Measurements from ENCODE around the gene CMBL. TPM values are rescaled to one million over a fixed set of nuclear protein-coding genes. Genes with fewer than 3 reads are reported as not detected.

CMBL gene
- total RNA-seq (2022) (12.9 and 17.0 TPM in 2 replicates), Bru-seq, nascent RNA (percentile 42 among the genes with signal in this experiment), BruChase-seq, experiment 1, labeled RNA remaining after a 6-hour chase (percentile 51 among the genes with signal in this experiment), BruChase-seq, experiment 2, labeled RNA remaining after a 2-hour chase (percentile 40 among the genes with signal in this experiment)
- long read RNA-seq, transcript CMBL-201 (6 exons, 2,335 nt): major isoform, 24 of 33 reads
- long read RNA-seq, partial matches to known transcripts: 2 of 33 reads
- long read RNA-seq, other reads (novel, unspliced or antisense): 5 of 33 reads

GRCh38 chr5:10307206-10308148 lies at the start of gene CMBL:
TSS of gene CMBL (minus strand) at chr5:10307902. CDS start at chr5:10290762, 17,140 bp downstream.
- TF ChIP-seq, protein P1, sequence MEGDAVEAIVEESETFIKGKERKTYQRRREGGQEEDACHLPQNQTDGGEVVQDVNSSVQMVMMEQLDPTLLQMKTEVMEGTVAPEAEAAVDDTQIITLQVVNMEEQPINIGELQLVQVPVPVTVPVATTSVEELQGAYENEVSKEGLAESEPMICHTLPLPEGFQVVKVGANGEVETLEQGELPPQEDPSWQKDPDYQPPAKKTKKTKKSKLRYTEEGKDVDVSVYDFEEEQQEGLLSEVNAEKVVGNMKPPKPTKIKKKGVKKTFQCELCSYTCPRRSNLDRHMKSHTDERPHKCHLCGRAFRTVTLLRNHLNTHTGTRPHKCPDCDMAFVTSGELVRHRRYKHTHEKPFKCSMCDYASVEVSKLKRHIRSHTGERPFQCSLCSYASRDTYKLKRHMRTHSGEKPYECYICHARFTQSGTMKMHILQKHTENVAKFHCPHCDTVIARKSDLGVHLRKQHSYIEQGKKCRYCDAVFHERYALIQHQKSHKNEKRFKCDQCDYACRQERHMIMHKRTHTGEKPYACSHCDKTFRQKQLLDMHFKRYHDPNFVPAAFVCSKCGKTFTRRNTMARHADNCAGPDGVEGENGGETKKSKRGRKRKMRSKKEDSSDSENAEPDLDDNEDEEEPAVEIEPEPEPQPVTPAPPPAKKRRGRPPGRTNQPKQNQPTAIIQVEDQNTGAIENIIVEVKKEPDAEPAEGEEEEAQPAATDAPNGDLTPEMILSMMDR (IDR thresholded peaks at IDR 0.05; ENCODE audit: unreplicated experiment): no peak
- CTCF ChIA-PET: no interaction called here
- no peaks in the 10 kb centered on the region for H3K27me3 Mint-ChIP-seq (ENCODE audit: unreplicated experiment)
- peaks cover 14% of the 10 kb centered on the region for H3K36me3 Mint-ChIP-seq (ENCODE audit: insufficient read depth, unreplicated experiment)
- BruUV-seq (replicated peaks): no TSS peak
- H3K4me3 Mint-ChIP-seq (ENCODE audit: low read depth, unreplicated experiment): peak within 1 kb of the TSS; percentile 94
- H3K9me3 Mint-ChIP-seq (ENCODE audit: low read depth, unreplicated experiment): no peaks in the 10 kb centered on the region
- H3K4me1 Mint-ChIP-seq (ENCODE audit: low read depth, unreplicated experiment): peaks cover 38% of the 10 kb centered on the region
- H3K27ac Mint-ChIP-seq (ENCODE audit: unreplicated experiment): peak within 1 kb of the TSS; percentile 72
- peak; percentile 51 for DNase-seq
- intact Hi-C loops (cut with micrococcal nuclease; ENCODE audit: unreplicated experiment): loop anchor here (2.0 kb wide), 2 partner anchors 19 to 57 kb away; partner anchors contain the start of gene CCT5

- Mint-ChIP-seq H3K4me1 (ENCODE audit: low read depth, unreplicated experiment) (peaks cover 27% of the 10 kb centered on the region), H3K4me3 (ENCODE audit: low read depth, unreplicated experiment) (peak overlapping the region; percentile 93), H3K27me3 (ENCODE audit: unreplicated experiment) (no peaks in the 10 kb centered on the region), H3K9me3 (ENCODE audit: low read depth, unreplicated experiment) (no peaks in the 10 kb centered on the region), H3K27ac (ENCODE audit: unreplicated experiment) (peak overlapping the region; percentile 99), H3K36me3 (ENCODE audit: insufficient read depth, unreplicated experiment) (peaks cover 48% of the 10 kb centered on the region)
- BruUV-seq (replicated peaks): no TSS peak
- CTCF ChIA-PET: interaction anchor here (0.6 to 1.0 kb wide), 3 partner anchors 12 to 71 kb away, joined by 3 to 4 read pairs (median 3); no protein-coding TSS in a partner anchor
- DNase-seq: no peak
- TF ChIP-seq, protein P1 (IDR thresholded peaks at IDR 0.05; ENCODE audit: unreplicated experiment): no peak
- intact Hi-C loops (cut with micrococcal nuclease; ENCODE audit: unreplicated experiment): loop anchor here (2.0 to 5.0 kb wide), 2 partner anchors 53 to 70 kb away; no protein-coding TSS in a partner anchor
Observed at GRCh38 chr5:10355071-10355889, 47.6 kb upstream of the CMBL start.

- TF ChIP-seq, protein P1 (IDR thresholded peaks at IDR 0.05; ENCODE audit: unreplicated experiment): no peak
Observed at GRCh38 chr5:10354048-10354872, 46.6 kb upstream of the CMBL start.

More at GRCh38 chr5:10354048-10354872, 46.6 kb upstream of the CMBL start:
- Mint-ChIP-seq H3K27me3 (ENCODE audit: unreplicated experiment) (no peaks in the 10 kb centered on the region), H3K4me1 (ENCODE audit: low read depth, unreplicated experiment) (peaks cover 27% of the 10 kb centered on the region), H3K9me3 (ENCODE audit: low read depth, unreplicated experiment) (no peaks in the 10 kb centered on the region), H3K36me3 (ENCODE audit: insufficient read depth, unreplicated experiment) (peaks cover 40% of the 10 kb centered on the region), H3K27ac (ENCODE audit: unreplicated experiment) (peak overlapping the region; percentile 99), H3K4me3 (ENCODE audit: low read depth, unreplicated experiment) (peak overlapping the region; percentile 93)
- CTCF ChIA-PET: interaction anchor here (0.9 to 1.0 kb wide), 4 partner anchors 10 to 70 kb away, joined by 3 to 5 read pairs (median 4); no protein-coding TSS in a partner anchor
- peak; percentile 50 for DNase-seq
- BruUV-seq (replicated peaks): TSS peak; percentile 54
- intact Hi-C loops (cut with micrococcal nuclease; ENCODE audit: unreplicated experiment): loop anchor here (2.0 kb wide), 1 partner anchor 69 kb away; no protein-coding TSS in a partner anchor
